C1 segment of cervical spinal cord (tissue), 14 donors: ENCODE results near the gene MEG3.
"Not testable (repeated sequence)": the region's sequence is repeated elsewhere in the genome, so short reads cannot be mapped to it uniquely, and the experiment has no call there.

Experiments
- DNase-seq, 14 donors: peaks; one replicate each; lab custom pipeline; 2025; lab: John Stamatoyannopoulos, UW

MEG3 gene

GRCh38 chr14:100788942-100789341 lies 37.0 kb upstream of the MEG3 start:
- no peak for DNase-seq

- no peak for DNase-seq
These were observed 36.2 kb upstream of the MEG3 start for GRCh38 chr14:100789460-100790417.

- no peak for DNase-seq
These were observed 35.2 kb upstream of the MEG3 start for GRCh38 chr14:100790502-100791347.

GRCh38 chr14:100791348-100791735 lies 34.6 kb upstream of the MEG3 start:
- no peak for DNase-seq

GRCh38 chr14:100791995-100792394 lies 33.9 kb upstream of the MEG3 start:
- DNase-seq: no peak

GRCh38 chr14:100796946-100797345 lies 29.0 kb upstream of the MEG3 start:
- DNase-seq: no peak

- DNase-seq: no peak
These were observed 25.9 kb upstream of the MEG3 start for GRCh38 chr14:100800041-100800440.

- DNase-seq: not testable (repeated sequence)
These were observed 24.5 kb upstream of the MEG3 start for GRCh38 chr14:100801433-100801832.

GRCh38 chr14:100802179-100802578 lies 23.7 kb upstream of the MEG3 start:
- DNase-seq: no peak

- no peak for DNase-seq
These were observed 23.2 kb upstream of the MEG3 start for GRCh38 chr14:100802766-100803165.

- no peak for DNase-seq
These were observed 22.7 kb upstream of the MEG3 start for GRCh38 chr14:100803226-100803625.

- no peak for DNase-seq
These were observed 22.2 kb upstream of the MEG3 start for GRCh38 chr14:100803676-100804075.

GRCh38 chr14:100804138-100804537 lies 21.8 kb upstream of the MEG3 start:
- no peak for DNase-seq

- DNase-seq: no peak
These were observed 21.2 kb upstream of the MEG3 start for GRCh38 chr14:100804558-100805309.

GRCh38 chr14:100806386-100806785 lies 19.5 kb upstream of the MEG3 start:
- no peak for DNase-seq

- DNase-seq: no peak
These were observed 18.4 kb upstream of the MEG3 start for GRCh38 chr14:100807496-100807895.

GRCh38 chr14:100807979-100808734 lies 17.8 kb upstream of the MEG3 start:
- DNase-seq: no peak

- DNase-seq: no peak
These were observed 15.5 kb upstream of the MEG3 start for GRCh38 chr14:100810435-100810834.

GRCh38 chr14:100810861-100811461 lies 15.0 kb upstream of the MEG3 start:
- no peak for DNase-seq

- DNase-seq: no peak
These were observed 12.6 kb upstream of the MEG3 start for GRCh38 chr14:100813291-100813690.
